Measurements from ENCODE around the gene CMSS1. TPM values are rescaled to one million over a fixed set of nuclear protein-coding genes. Genes with fewer than 3 reads are reported as not detected.

CMSS1 gene
- total RNA-seq, 1 experiment from 2014 or later, result 70.6 TPM

GRCh38 chr3:100149130-100149529, 331.5 kb downstream of the CMSS1 start (continued):
- TF ChIP-seq, protein P1, sequence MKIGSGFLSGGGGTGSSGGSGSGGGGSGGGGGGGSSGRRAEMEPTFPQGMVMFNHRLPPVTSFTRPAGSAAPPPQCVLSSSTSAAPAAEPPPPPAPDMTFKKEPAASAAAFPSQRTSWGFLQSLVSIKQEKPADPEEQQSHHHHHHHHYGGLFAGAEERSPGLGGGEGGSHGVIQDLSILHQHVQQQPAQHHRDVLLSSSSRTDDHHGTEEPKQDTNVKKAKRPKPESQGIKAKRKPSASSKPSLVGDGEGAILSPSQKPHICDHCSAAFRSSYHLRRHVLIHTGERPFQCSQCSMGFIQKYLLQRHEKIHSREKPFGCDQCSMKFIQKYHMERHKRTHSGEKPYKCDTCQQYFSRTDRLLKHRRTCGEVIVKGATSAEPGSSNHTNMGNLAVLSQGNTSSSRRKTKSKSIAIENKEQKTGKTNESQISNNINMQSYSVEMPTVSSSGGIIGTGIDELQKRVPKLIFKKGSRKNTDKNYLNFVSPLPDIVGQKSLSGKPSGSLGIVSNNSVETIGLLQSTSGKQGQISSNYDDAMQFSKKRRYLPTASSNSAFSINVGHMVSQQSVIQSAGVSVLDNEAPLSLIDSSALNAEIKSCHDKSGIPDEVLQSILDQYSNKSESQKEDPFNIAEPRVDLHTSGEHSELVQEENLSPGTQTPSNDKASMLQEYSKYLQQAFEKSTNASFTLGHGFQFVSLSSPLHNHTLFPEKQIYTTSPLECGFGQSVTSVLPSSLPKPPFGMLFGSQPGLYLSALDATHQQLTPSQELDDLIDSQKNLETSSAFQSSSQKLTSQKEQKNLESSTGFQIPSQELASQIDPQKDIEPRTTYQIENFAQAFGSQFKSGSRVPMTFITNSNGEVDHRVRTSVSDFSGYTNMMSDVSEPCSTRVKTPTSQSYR (CRISPR knock-in tag; IDR thresholded peaks at IDR 0.05), result no peak
- TF ChIP-seq ESRRA (CRISPR knock-in tag; IDR thresholded peaks at IDR 0.05; ENCODE audit: borderline replicate concordance) (no peak), SOX15 (CRISPR knock-in tag; IDR thresholded peaks at IDR 0.05) (no peak), OVOL2 (CRISPR knock-in tag; IDR thresholded peaks at IDR 0.05; ENCODE audit: borderline replicate concordance) (no peak)
- TF ChIP-seq, protein P2, sequence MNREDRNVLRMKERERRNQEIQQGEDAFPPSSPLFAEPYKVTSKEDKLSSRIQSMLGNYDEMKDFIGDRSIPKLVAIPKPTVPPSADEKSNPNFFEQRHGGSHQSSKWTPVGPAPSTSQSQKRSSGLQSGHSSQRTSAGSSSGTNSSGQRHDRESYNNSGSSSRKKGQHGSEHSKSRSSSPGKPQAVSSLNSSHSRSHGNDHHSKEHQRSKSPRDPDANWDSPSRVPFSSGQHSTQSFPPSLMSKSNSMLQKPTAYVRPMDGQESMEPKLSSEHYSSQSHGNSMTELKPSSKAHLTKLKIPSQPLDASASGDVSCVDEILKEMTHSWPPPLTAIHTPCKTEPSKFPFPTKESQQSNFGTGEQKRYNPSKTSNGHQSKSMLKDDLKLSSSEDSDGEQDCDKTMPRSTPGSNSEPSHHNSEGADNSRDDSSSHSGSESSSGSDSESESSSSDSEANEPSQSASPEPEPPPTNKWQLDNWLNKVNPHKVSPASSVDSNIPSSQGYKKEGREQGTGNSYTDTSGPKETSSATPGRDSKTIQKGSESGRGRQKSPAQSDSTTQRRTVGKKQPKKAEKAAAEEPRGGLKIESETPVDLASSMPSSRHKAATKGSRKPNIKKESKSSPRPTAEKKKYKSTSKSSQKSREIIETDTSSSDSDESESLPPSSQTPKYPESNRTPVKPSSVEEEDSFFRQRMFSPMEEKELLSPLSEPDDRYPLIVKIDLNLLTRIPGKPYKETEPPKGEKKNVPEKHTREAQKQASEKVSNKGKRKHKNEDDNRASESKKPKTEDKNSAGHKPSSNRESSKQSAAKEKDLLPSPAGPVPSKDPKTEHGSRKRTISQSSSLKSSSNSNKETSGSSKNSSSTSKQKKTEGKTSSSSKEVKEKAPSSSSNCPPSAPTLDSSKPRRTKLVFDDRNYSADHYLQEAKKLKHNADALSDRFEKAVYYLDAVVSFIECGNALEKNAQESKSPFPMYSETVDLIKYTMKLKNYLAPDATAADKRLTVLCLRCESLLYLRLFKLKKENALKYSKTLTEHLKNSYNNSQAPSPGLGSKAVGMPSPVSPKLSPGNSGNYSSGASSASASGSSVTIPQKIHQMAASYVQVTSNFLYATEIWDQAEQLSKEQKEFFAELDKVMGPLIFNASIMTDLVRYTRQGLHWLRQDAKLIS (CRISPR knock-in tag; IDR thresholded peaks at IDR 0.05; ENCODE audit: borderline replicate concordance), result no peak

GRCh38 chr3:100149713-100150415, 332.2 kb downstream of the CMSS1 start:
- POLR2A ChIA-PET, result no interaction called here
- TF ChIP-seq SMAD4 (CRISPR knock-in tag; IDR thresholded peaks at IDR 0.05), result no peak
- no peak for TF ChIP-seq ZNF121 (CRISPR knock-in tag; IDR thresholded peaks at IDR 0.05)
- TF ChIP-seq ETV6 (CRISPR knock-in tag; IDR thresholded peaks at IDR 0.05), result no peak
- TF ChIP-seq MAX (CRISPR knock-in tag; IDR thresholded peaks at IDR 0.05), result no peak
- TF ChIP-seq FOXP1 (CRISPR knock-in tag; IDR thresholded peaks at IDR 0.05; ENCODE audit: borderline replicate concordance), result no peak
- no peak for TF ChIP-seq ZNF138 (CRISPR knock-in tag; conservative IDR thresholded peaks at IDR 0.05)
- H3K27ac Mint-ChIP-seq, result no peak overlapping the region; the same call in 1 of the 2 replicates
- peaks cover 7% of the 10 kb centered on the region for H3K9me3 Mint-ChIP-seq
- peaks cover 4% of the 10 kb centered on the region for H3K4me1 Mint-ChIP-seq
- no peak for DNase-seq (ENCODE audit: low spot score)
- H3K27me3 Mint-ChIP-seq (ENCODE audit: low read depth), result no peaks in the 10 kb centered on the region
- CTCF ChIA-PET, result no interaction called here
- no peak overlapping the region for H3K4me3 Mint-ChIP-seq
- no peak for ATAC-seq
- H3K36me3 Mint-ChIP-seq, result peaks cover under 1% of the 10 kb centered on the region

DNA sequence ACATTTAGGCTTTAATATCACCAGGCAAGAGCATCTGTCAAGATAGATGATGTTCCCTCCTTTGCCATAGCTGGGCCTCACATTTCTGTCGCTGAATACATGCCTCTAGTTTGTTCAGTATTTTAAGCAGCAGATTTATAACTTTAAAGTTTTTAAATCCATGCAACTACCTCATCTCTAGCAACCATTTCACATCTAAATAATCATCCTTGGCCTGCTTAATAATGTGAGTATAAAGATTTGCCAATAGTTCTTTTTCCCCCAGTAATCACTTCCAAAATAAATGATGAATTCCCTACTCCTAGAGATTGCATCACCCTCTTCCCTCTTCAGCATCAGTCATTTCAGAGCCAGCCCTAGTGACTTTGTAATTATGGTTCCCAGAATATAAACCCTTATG, 332.8 kb downstream of the CMSS1 start:
- ChIA-PET POLR2A (no interaction called here), CTCF (no interaction called here)
- TF ChIP-seq, protein P3, sequence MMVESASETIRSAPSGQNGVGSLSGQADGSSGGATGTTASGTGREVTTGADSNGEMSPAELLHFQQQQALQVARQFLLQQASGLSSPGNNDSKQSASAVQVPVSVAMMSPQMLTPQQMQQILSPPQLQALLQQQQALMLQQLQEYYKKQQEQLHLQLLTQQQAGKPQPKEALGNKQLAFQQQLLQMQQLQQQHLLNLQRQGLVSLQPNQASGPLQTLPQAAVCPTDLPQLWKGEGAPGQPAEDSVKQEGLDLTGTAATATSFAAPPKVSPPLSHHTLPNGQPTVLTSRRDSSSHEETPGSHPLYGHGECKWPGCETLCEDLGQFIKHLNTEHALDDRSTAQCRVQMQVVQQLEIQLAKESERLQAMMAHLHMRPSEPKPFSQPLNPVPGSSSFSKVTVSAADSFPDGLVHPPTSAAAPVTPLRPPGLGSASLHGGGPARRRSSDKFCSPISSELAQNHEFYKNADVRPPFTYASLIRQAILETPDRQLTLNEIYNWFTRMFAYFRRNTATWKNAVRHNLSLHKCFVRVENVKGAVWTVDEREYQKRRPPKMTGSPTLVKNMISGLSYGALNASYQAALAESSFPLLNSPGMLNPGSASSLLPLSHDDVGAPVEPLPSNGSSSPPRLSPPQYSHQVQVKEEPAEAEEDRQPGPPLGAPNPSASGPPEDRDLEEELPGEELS (CRISPR knock-in tag; IDR thresholded peaks at IDR 0.05), result no peak
- TF ChIP-seq FOXP1 (CRISPR knock-in tag; IDR thresholded peaks at IDR 0.05; ENCODE audit: borderline replicate concordance) (no peak), E2F5 (CRISPR knock-in tag; IDR thresholded peaks at IDR 0.05) (no peak), CREM (CRISPR knock-in tag; IDR thresholded peaks at IDR 0.05) (no peak), TP53 (CRISPR knock-in tag; IDR thresholded peaks at IDR 0.05) (no peak), ETV6 (CRISPR knock-in tag; IDR thresholded peaks at IDR 0.05) (no peak), MYBL2 (CRISPR knock-in tag; IDR thresholded peaks at IDR 0.05) (no peak), HMGA2 (CRISPR knock-in tag; IDR thresholded peaks at IDR 0.05) (no peak), SMAD3 (CRISPR knock-in tag; IDR thresholded peaks at IDR 0.05; ENCODE audit: borderline replicate concordance) (no peak), NFATC4 (CRISPR knock-in tag; IDR thresholded peaks at IDR 0.05) (no peak), SP1 (CRISPR knock-in tag; conservative IDR thresholded peaks at IDR 0.05) (no peak)
- TF ChIP-seq, protein P4, sequence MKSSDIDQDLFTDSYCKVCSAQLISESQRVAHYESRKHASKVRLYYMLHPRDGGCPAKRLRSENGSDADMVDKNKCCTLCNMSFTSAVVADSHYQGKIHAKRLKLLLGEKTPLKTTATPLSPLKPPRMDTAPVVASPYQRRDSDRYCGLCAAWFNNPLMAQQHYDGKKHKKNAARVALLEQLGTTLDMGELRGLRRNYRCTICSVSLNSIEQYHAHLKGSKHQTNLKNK (CRISPR knock-in tag; IDR thresholded peaks at IDR 0.05), result no peak
- H3K4me1 Mint-ChIP-seq, result peaks cover 4% of the 10 kb centered on the region
- ATAC-seq (no peak), DNase-seq (ENCODE audit: low spot score) (no peak)
- no peak overlapping the region for H3K4me3 Mint-ChIP-seq
- H3K27ac Mint-ChIP-seq, result no peak overlapping the region
- H3K36me3 Mint-ChIP-seq, result peaks cover 6% of the 10 kb centered on the region
- H3K9me3 Mint-ChIP-seq, result peaks cover 11% of the 10 kb centered on the region
- H3K27me3 Mint-ChIP-seq (ENCODE audit: low read depth), result no peaks in the 10 kb centered on the region
